HepG2 (cell line): ENCODE measurements around the gene JUND.

Experiments
- CTCF ChIP-seq: sonication (generic); formaldehyde crosslinking; IDR thresholded peaks from 2 replicates; pipeline ENCODE4 v1.5.0; 2020; ENCODE audit warnings: mild to moderate bottlenecking, missing genetic modification reagents, moderate library complexity
- EZH2 ChIP-seq: conservative IDR thresholded peaks from 2 replicates; pipeline ENCODE4 v1.6.1; 2012; ENCODE audit warnings: mild to moderate bottlenecking, low read depth, low read length, moderate library complexity
- HMGA1 ChIP-seq: sonication (generic); formaldehyde crosslinking; conservative IDR thresholded peaks from 2 replicates; pipeline ENCODE4 v1.4.0; 2020; ENCODE audit warnings: missing genetic modification reagents
- MEIS2 ChIP-seq: sonication (generic); formaldehyde crosslinking; IDR thresholded peaks from 2 replicates; pipeline ENCODE4 v1.9.0; 2021; ENCODE audit warnings: mild to moderate bottlenecking, missing genetic modification reagents
- SIN3B ChIP-seq: fragments of 150-350 bp; IDR thresholded peaks from 2 replicates; pipeline ENCODE4 v1.6.1; 2014; ENCODE audit warnings: low read length
- SMC3 ChIP-seq: IDR thresholded peaks from 2 replicates; pipeline ENCODE4 v1.6.1; 2011; ENCODE audit warnings: low read length, improper control_type of control experiment
- SOX13 ChIP-seq, 3 experiments: fragments of 450-650 bp in 1 of 3; sonication (generic) in 1 of 3; formaldehyde crosslinking in 1 of 3; IDR thresholded peaks in 2 of 3; conservative IDR thresholded peaks in 1 of 3; 2 replicates each; pipeline versions ENCODE4 v1.5.0 to v1.6.1; 2016 to 2020; ENCODE audit warnings: antibody characterized with exemption in 1 of 3, mild to moderate bottlenecking in 1 of 3, missing compliant biosample characterization in 1 of 3, missing genetic modification reagents in 1 of 3, moderate library complexity in 1 of 3
- TARDBP ChIP-seq: sonication (generic); formaldehyde crosslinking; IDR thresholded peaks from 2 replicates; pipeline ENCODE4 v1.8.0; 2022; ENCODE audit warnings: mild to moderate bottlenecking, missing genetic modification reagents
- THAP7 ChIP-seq: sonication (generic); formaldehyde crosslinking; IDR thresholded peaks from 2 replicates; pipeline ENCODE4 v1.8.1; 2023; ENCODE audit warnings: mild to moderate bottlenecking, missing genetic modification reagents
- TRAFD1 ChIP-seq: sonication (generic); formaldehyde crosslinking; IDR thresholded peaks from 2 replicates; pipeline ENCODE4 v1.5.1; 2020; ENCODE audit warnings: missing genetic modification reagents, mild to moderate bottlenecking, borderline replicate concordance
- ZBTB42 ChIP-seq: sonication (generic); formaldehyde crosslinking; IDR thresholded peaks from 2 replicates; pipeline ENCODE4 v1.5.0; 2020; ENCODE audit warnings: mild to moderate bottlenecking, missing genetic modification reagents
- ZFYVE20 ChIP-seq: sonication (generic); formaldehyde crosslinking; IDR thresholded peaks from 2 replicates; pipeline ENCODE4 v1.8.0; 2023; ENCODE audit warnings: low read depth, mild to moderate bottlenecking, moderate library complexity, missing genetic modification reagents, borderline replicate concordance
- ZMYM3 ChIP-seq: sonication (generic); formaldehyde crosslinking; IDR thresholded peaks from 2 replicates; pipeline ENCODE4 v1.5.1; 2020; ENCODE audit warnings: mild to moderate bottlenecking, missing genetic modification reagents
- ZNF224 ChIP-seq: sonication (generic); formaldehyde crosslinking; IDR thresholded peaks from 2 replicates; pipeline ENCODE4 v1.5.0; 2020; ENCODE audit warnings: mild to moderate bottlenecking, missing genetic modification reagents

GRCh38 chr19:18287836-18288772 is 6.7 kb upstream of the JUND start:
- TF ChIP-seq SOX13 (IDR thresholded peaks at IDR 0.05) (no peak), SOX13 (CRISPR knock-in tag; conservative IDR thresholded peaks at IDR 0.05 in 1 of 2, IDR thresholded peaks at IDR 0.05 in 1 of 2) (no peak), THAP7 (CRISPR knock-in tag) (no peak), CTCF (CRISPR knock-in tag) (peak; percentile 29), SMC3 (no peak), TRAFD1 (no peak), ZBTB42 (CRISPR knock-in tag) (no peak), ZFYVE20 (CRISPR knock-in tag) (no peak), HMGA1 (CRISPR knock-in tag) (no peak), ZNF224 (CRISPR knock-in tag) (no peak), TARDBP (CRISPR knock-in tag) (no peak), EZH2 (no peak), ZMYM3 (no peak), SIN3B (no peak), MEIS2 (CRISPR knock-in tag) (no peak)
